A673 (cell line): ENCODE data around the gene LSM14A. TPM values are rescaled to one million over a fixed set of nuclear protein-coding genes. Genes with fewer than 3 reads are reported as not detected.

ENCODE experiments used
- BruUV-seq: library from RNA; stranded (reverse); fragments of 400-500 nt; replicated peaks from 2 replicates; lab custom pipeline; 2021; lab: Mats Ljungman, UMichigan
- CTCF ChIA-PET: fragments of 300-600 bp; sonication (Branson Sonifier 250); formaldehyde crosslinking; loops from one replicate; lab custom pipeline; 2022; ENCODE audit warnings: antibody characterized with exemption; lab: Charles Lee
- POLR2A ChIA-PET: fragments of 300-600 bp; sonication (Branson Sonifier 250); formaldehyde crosslinking; loops from one replicate; lab custom pipeline; 2022; ENCODE audit warnings: antibody characterized with exemption; ENCODE audit not compliant: low non-redundant PET; lab: Charles Lee
- DNase-seq: peaks from one replicate; pipeline ENCODE4 v3.0.0-alpha.2; 2015; ENCODE audit warnings: low spot score
- H3K27ac ChIP-seq: fragments of 200-600 bp; sonication (generic); 2 replicates; pipeline ENCODE4 v1.5.1; 2016; ENCODE audit warnings: mixed run types, low read depth, mild to moderate bottlenecking, mixed read lengths, antibody characterized with exemption, low read length; ENCODE audit not compliant: poor library complexity, severe bottlenecking
- H3K27me3 ChIP-seq: fragments of 200-600 bp; sonication (generic); replicated peaks from 2 replicates; pipeline ENCODE4 v1.6.1; 2017; ENCODE audit warnings: mixed run types, low read depth, mild to moderate bottlenecking, mixed read lengths, antibody characterized with exemption, low read length; ENCODE audit not compliant: insufficient read depth, poor library complexity
- H3K36me3 ChIP-seq: fragments of 200-600 bp; sonication (generic); 2 replicates; pipeline ENCODE4 v1.6.1; 2016; ENCODE audit warnings: mixed run types, mild to moderate bottlenecking, mixed read lengths, antibody characterized with exemption, low read length; ENCODE audit not compliant: insufficient read depth, poor library complexity, severe bottlenecking
- H3K4me1 ChIP-seq: fragments of 200-600 bp; sonication (generic); 2 replicates; pipeline ENCODE4 v1.6.1; 2017; ENCODE audit warnings: mixed run types, mild to moderate bottlenecking, mixed read lengths, antibody characterized with exemption, low read length; ENCODE audit not compliant: insufficient read depth, poor library complexity, severe bottlenecking
- H3K4me3 ChIP-seq: fragments of 200-600 bp; sonication (generic); 2 replicates; pipeline ENCODE4 v1.5.1; 2016; ENCODE audit warnings: low read depth, mixed run types, mild to moderate bottlenecking, mixed read lengths, low read length; ENCODE audit not compliant: poor library complexity, severe bottlenecking
- H3K9me3 ChIP-seq: fragments of 200-600 bp; sonication (generic); 2 replicates; pipeline ENCODE4 v1.6.1; 2016; ENCODE audit warnings: mixed run types, low read depth, mild to moderate bottlenecking, mixed read lengths, antibody characterized with exemption, low read length; ENCODE audit not compliant: poor library complexity, severe bottlenecking
- CTCF ChIP-seq: fragments of 300-800, 200-600 bp; sonication (generic); conservative IDR thresholded peaks from 2 replicates; pipeline ENCODE4 v1.5.1; 2017; ENCODE audit warnings: low read depth, mild to moderate bottlenecking, antibody characterized with exemption, low read length, moderate library complexity, mixed read lengths
- EZH2 ChIP-seq: fragments of 200-600 bp; sonication (generic); IDR thresholded peaks from 2 replicates; pipeline ENCODE4 v1.6.1; 2017; ENCODE audit warnings: borderline replicate concordance, low read depth, mild to moderate bottlenecking, mixed read lengths, antibody characterized with exemption, low read length; ENCODE audit not compliant: poor library complexity, severe bottlenecking
- intact Hi-C: fragments of 100-400 bp; cut with micrococcal nuclease; formaldehyde crosslinking; loops from one replicate; pipeline ENCODE4 v1.10.0; 2022; ENCODE audit not compliant: unreplicated experiment
- total RNA-seq: library from RNA; stranded (reverse); gene quantifications from 2 replicates; pipeline ENCODE4 v1.2.3, GENCODE V29; 2021

LSM14A gene
- total RNA-seq, 1 experiment from 2014 or later, result 137 TPM

- Histone ChIP-seq H3K4me3 (no peak overlapping the region), H3K9me3 (no peaks in the 10 kb centered on the region), H3K36me3 (no peaks in the 10 kb centered on the region), H3K27ac (no peak overlapping the region), H3K27me3 (no peaks in the 10 kb centered on the region), H3K4me1 (peaks cover 23% of the 10 kb centered on the region)
- TF ChIP-seq CTCF (no peak), EZH2 (no peak)
- intact Hi-C loops, result no loop called here
- DNase-seq, result no peak
- ChIA-PET POLR2A (interaction anchor here (0.6 to 0.7 kb wide), 2 partner anchors 10 to 27 kb away, joined by 4 to 18 read pairs; no protein-coding TSS in a partner anchor), CTCF (no interaction called here)
- no TSS peak for BruUV-seq
Measured at GRCh38 chr19:34278783-34279182, 106.5 kb downstream of the LSM14A start.

Other genes with a start within 250 kb of the LSM14A start
- 21.0 and 22.9 TPM in 2 replicates for gene GARRE1, start 82.0 kb downstream of the LSM14A start, total RNA-seq
- gene GPI, start 192.7 kb downstream of the LSM14A start, total RNA-seq, result 439 and 447 TPM in 2 replicates
- gene PDCD2L, start 231.9 kb downstream of the LSM14A start, total RNA-seq, result 27.1 and 33.8 TPM in 2 replicates